NCI-H446 (cell line): ENCODE measurements around the gene EED.
"Not testable (repeated sequence)": the region's sequence is repeated elsewhere in the genome, so short reads cannot be mapped to it uniquely, and the experiment has no call there.

Experiments
- DNase-seq, 2 experiments: peaks; one replicate each; lab custom pipeline; 2025; lab: John Stamatoyannopoulos, UW

The EED gene

DNA sequence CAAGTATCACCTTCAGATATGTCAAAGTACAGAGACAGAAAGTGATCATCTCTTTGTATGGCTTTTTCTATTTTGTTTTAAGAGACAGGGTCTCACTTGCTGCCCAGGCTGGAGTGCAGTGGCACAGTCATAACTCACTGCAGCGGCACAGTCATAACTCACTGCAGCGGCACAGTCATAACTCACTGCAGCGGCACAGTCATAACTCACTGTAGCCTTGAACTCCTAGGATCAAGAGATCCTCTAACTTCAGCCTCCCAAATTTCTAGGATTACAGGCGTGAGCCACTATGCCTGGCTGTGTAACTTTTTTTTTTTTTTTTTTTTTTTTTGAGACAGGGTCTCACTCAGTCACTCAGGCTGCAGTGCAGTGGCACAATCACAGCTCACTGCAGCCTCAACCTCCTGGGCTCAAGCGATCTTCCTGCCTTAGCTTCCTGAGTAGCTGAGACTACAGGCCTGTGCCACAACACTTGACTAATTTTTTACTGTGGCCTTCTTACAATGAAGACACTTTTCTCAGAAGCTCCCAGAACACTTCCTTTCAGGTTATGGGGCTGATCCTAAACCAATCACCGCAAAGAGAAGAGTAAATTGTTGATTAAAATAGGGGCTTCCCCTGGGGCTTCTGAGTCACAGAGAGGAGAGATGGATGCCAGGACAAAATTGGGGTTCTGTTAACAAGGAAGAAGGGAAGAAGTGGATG, 48.5 kb downstream of the EED start:
- DNase-seq = no peak

GRCh38 chr11:86294026-86294425, 49.5 kb downstream of the EED start:
- no peak for DNase-seq

- no peak for DNase-seq
These were observed 57.2 kb downstream of the EED start for GRCh38 chr11:86301742-86302091.

GRCh38 chr11:86302092-86302793, 57.7 kb downstream of the EED start, which contains the start of gene HIKESHI:
HIKESHI (plus strand) TSS chr11:86302240; CDS start chr11:86302449, 209 bp downstream.
- peak; percentile 97 to 99 for DNase-seq

DNA sequence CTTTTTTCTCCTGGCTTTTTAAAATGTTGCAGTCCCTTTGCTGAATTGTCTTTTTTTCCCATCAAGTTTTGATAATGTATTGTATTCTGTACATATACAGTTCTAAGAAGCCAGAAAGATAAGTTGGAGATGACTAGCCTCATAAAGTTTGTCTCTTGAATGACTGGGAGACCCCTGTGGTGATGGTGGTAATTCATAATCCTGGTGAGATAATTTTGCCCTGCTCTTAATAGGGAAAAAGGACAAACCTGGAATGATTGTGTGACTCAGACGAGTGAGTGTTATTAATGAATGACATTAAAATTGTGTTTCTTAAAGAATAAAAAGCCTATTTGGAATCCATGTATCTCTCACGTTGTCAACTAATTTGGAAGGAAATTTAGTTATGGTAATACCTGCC, 58.7 kb downstream of the EED start:
- DNase-seq = no peak

- DNase-seq = not testable (repeated sequence)
These were observed 64.2 kb downstream of the EED start for GRCh38 chr11:86308710-86309109.

DNA sequence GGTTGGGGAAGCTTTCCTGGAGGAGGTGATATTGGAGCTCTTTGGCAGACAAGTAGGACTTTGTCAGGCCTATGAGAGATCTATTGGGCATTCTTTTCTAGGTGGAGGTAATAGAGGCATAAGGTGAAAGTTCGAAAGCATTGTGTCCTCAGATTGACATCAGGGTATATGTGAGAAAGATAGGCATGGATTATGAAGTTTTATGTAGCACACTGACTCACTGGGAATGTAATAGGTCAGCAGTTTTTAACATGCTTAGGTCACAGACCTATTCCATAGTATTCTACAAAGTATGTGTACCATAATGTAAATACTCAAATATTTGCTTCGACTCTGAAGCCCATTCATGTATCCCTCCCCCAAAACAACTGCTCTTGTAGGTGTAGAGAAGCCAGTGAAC, 69.2 kb downstream of the EED start:
- no peak for DNase-seq

DNA sequence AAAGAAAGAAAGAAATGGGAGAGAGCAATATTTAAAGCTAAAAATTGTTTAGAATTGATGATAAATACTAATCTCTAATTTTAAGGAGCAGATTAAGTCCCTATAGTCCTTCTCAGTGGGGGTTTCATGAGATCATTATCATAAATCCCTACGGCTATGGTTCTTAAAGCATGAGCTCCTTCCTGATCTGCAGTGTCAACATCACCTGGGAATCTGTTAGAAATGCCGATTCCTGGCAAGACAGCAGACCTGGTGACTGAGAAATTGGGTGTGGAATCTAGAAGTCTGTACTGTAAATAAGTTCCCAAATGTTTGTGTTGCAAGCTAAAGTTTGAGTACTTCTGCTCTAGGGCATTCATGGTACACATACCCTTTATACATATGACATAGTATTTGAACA, 70.1 kb downstream of the EED start:
- no peak for DNase-seq
